ENCODE measurements around the gene AGBL2.

AGBL2 gene

DNA sequence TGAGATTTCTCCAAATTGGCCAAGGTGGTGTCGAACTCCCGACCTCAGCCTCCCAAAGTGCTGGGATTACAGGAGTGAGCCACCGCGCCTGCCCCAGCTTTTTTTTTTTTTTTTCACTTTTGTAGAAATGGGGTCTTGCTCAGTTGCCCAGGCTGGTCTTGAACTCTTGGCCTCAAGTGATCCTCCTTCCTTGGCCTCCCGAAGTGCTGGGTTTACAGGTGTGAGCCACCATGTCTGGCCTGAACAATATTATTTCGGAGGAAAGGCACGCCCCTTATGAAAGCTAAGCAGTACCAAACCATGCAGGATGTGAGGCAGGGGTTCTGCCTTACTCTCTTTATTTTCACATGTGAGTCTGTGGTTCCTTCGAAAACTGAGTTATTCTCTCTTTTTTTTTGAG, 88.9 kb downstream of the AGBL2 start:
- no peak for DNase-seq

DNA sequence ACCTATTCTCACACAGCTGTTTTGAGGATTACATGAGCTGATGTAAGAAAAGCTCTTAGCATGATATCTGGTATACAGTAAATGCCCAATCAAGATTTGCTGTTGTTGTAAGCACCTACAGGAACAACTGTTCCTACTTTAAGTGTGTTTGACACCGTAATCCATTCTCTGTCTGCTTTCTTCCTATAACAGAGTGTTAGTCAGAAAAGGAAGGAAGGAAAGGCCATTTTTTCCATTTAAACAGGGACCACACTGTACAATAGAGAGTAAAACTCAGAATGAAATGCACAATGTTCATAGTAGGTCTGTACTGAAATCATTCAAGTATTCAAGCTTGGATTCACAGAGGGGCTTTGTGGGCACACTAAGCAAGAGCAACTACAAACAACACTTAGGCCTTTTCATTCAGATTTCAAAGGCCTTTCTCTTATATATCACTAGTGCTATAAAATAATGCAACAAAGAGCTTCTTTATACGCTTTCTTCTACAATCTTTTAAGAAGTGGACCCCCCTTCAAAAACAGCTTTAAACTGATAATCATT, 94.3 kb downstream of the AGBL2 start:
- no peak for DNase-seq

DNA sequence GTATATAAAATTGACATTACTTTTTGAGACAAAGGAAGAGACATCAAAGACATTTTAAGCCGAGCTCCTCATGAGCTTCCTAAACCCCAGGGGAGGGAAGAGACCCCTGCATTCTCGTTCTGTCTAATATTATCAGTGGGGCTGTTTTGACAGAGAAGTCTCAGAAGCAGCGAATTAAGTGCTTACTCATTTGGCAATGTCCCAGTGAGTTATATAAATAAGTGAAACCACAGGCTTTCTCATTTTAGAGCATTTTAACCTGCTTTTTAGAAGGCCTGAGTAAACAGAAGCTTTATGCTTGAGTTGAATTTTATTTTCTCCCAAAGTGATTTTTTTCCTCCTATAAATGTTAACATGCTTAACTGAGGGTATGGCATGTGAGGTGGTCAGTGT, 97.8 kb downstream of the AGBL2 start:
- DNase-seq = no peak

DNA sequence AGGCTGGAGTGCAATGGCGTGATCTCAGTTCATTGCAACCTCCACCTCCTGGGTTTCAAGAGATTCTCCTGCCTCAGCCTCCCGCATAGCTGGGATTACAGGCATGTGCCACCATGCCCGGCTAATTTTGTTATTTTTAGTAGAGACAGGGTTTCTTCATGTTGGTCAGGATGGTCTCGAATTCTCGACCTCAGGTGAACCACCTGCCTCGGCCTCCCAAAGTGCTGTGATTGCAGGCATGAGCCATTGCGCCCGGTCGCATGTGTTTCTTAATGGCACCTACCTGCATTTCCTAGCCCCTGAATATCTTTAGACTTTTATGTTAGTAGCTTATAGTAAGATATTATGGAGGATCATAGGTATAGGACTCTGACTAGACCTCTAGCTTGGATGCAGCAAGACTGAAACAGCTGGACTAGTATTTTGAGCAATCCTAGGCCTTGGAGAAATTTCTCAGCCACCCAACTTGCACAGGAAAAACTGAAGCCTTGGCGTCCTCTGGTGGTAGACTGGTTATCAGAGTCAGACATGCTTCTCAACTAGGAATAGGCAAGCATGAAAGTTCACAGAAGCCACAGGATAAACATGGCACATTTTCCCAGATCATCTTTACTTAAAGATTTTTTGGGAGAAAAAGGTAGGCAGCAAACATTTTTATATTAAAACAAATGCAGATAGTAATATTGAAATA, 98.3 kb downstream of the AGBL2 start:
- DNase-seq = peak; percentile 37

DNA sequence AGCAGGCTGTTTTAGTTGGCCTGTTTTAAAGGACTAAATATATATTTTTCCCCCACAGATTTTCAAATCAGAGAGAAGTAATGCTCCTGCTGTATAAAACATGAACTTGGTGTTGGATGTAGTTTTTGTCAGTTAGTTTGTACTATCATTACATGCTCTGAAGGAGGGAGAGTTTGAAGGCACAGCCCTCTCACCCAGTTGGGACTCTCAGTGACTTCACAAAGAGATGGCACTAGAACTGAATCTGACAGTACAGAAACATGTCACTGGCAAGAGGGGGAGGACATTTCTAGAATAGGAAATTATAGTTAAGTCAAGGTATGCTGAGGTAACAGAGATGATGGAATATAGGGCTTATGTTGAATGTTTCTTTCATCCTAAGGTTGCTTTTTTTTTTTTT, 99.9 kb downstream of the AGBL2 start:
- no peak for DNase-seq

DNA sequence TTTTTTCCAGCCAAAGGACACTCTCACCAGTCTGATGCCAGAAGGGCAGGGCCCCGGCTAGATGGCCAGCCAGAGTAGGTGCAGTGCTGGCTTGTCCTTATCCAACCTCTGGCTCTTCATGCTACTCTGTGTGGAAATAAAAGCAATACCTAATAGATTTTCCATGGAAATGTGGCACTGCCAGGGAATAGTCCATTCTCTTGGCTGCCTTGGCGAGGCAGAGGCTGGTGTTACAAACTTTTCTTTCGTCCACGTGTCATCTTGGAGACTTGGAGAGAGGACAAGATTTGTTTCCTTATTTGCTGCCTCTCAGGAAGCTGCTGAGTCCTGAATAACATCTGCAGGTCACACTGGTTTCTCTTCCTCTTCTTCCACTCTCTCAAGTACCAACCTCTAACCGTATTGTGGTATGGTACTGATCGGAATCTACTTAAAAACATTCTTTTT, 103.8 kb downstream of the AGBL2 start:
- DNase-seq = no peak

DNA sequence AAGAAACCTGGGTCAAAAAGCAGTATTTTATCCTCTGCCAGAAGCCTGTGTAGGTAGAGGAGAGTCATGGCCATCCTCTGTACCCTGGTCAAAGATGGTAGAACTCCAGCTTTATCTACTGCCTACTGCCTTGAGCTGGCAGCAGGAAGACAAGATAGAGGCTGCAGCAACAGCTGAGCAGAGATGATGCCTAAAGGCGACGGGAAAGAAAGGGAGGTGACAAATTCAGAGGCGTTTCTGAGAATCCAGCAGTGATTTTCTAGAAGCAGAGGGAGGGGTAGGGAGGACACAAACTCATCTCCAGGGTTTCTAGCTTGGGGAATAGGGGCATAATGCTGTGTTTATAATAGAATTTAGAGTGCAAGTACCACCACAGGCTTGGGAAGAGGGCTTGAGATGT, 105.5 kb downstream of the AGBL2 start:
- DNase-seq = no peak

Data from NCI-H1092 treated with DMSO at 0.1 percent for 48 hours (cell line).